ENCODE measurements around the gene GOLGB1.
A peak's percentile ranks its signal among the peaks of the same experiment; 100 is the strongest.
"Not testable (repeated sequence)": the region's sequence is repeated elsewhere in the genome, so short reads cannot be mapped to it uniquely, and the experiment has no call there.

The GOLGB1 gene

GRCh38 chr3:121690777-121691405, 58.6 kb downstream of the GOLGB1 start:
- no peak for DNase-seq (ENCODE audit: low read depth)

- not testable (repeated sequence) for DNase-seq (ENCODE audit: low read depth)
Observed at GRCh38 chr3:121688747-121689146, 60.8 kb downstream of the GOLGB1 start.

- no peak for DNase-seq (ENCODE audit: low read depth)
Observed at GRCh38 chr3:121681792-121682191, 67.7 kb downstream of the GOLGB1 start.

- no peak for DNase-seq (ENCODE audit: low read depth)
Observed at GRCh38 chr3:121677141-121677540, 72.4 kb downstream of the GOLGB1 start.

- no peak for DNase-seq (ENCODE audit: low read depth)
Observed at GRCh38 chr3:121670676-121671075, 78.9 kb downstream of the GOLGB1 start.

- DNase-seq (ENCODE audit: low read depth): no peak
Observed at GRCh38 chr3:121667333-121667732, 82.2 kb downstream of the GOLGB1 start.

- no peak for DNase-seq (ENCODE audit: low read depth)
Observed at GRCh38 chr3:121665488-121665887, 84.1 kb downstream of the GOLGB1 start.

GRCh38 chr3:121663171-121663847, 86.2 kb downstream of the GOLGB1 start:
- DNase-seq (ENCODE audit: low read depth): no peak

- DNase-seq (ENCODE audit: low read depth): no peak
Observed at GRCh38 chr3:121662742-121663141, 86.8 kb downstream of the GOLGB1 start.

GRCh38 chr3:121661376-121661775, 88.2 kb downstream of the GOLGB1 start:
- no peak for DNase-seq (ENCODE audit: low read depth)

GRCh38 chr3:121660356-121661171, 89.0 kb downstream of the GOLGB1 start, which contains the start of gene HCLS1:
TSS of gene HCLS1 (minus strand) at chr3:121660903. CDS start at chr3:121658347, 2,556 bp downstream.
- DNase-seq (ENCODE audit: low read depth): peak; percentile 55

GRCh38 chr3:121659586-121659985, 90.0 kb downstream of the GOLGB1 start:
- no peak for DNase-seq (ENCODE audit: low read depth)

- no peak for DNase-seq (ENCODE audit: low read depth)
Observed at GRCh38 chr3:121658716-121659435, 90.7 kb downstream of the GOLGB1 start.

- no peak for DNase-seq (ENCODE audit: low read depth)
Observed at GRCh38 chr3:121654493-121655385, 94.8 kb downstream of the GOLGB1 start.

GRCh38 chr3:121651684-121652083, 97.9 kb downstream of the GOLGB1 start:
- DNase-seq (ENCODE audit: low read depth): no peak

GRCh38 chr3:121649645-121650044, 99.9 kb downstream of the GOLGB1 start:
- no peak for DNase-seq (ENCODE audit: low read depth)

- no peak for DNase-seq (ENCODE audit: low read depth)
Observed at GRCh38 chr3:121648219-121648958, 101.2 kb downstream of the GOLGB1 start.

GRCh38 chr3:121645054-121645453, 104.5 kb downstream of the GOLGB1 start:
- DNase-seq (ENCODE audit: low read depth): no peak

- no peak for DNase-seq (ENCODE audit: low read depth)
Observed at GRCh38 chr3:121642601-121643314, 106.8 kb downstream of the GOLGB1 start.

GRCh38 chr3:121641127-121641526, 108.4 kb downstream of the GOLGB1 start:
- no peak for DNase-seq (ENCODE audit: low read depth)

All from T-helper 22 cell (primary cell).